OCI-LY7 (cell line): Measurements from ENCODE around the gene STX12. TPM values are rescaled to one million over a fixed set of nuclear protein-coding genes. Genes with fewer than 3 reads are reported as not detected.

Experiments used
- BruUV-seq: library from RNA; stranded (reverse); fragments of 400-500 nt; replicated peaks from 2 replicates; lab custom pipeline; 2021; lab: Mats Ljungman, UMichigan
- CTCF ChIA-PET: fragments of 300-600 bp; sonication (Branson Sonifier 250); formaldehyde crosslinking; loops from one replicate; lab custom pipeline; 2022; ENCODE audit warnings: antibody characterized with exemption; ENCODE audit not compliant: unreplicated experiment; lab: Charles Lee
- POLR2A ChIA-PET: fragments of 300-600 bp; sonication (Branson Sonifier 250); formaldehyde crosslinking; loops from one replicate; lab custom pipeline; 2022; ENCODE audit warnings: antibody characterized with exemption; lab: Charles Lee
- DNase-seq: peaks from one replicate; pipeline ENCODE4 v3.0.0-alpha.2; 2015; ENCODE audit warnings: low spot score
- H2AFZ ChIP-seq: fragments of 200-600 bp; sonication (generic), shearing (Covaris generic); 2 replicates; pipeline ENCODE4 v1.6.1; 2014; ENCODE audit warnings: mild to moderate bottlenecking, antibody characterized with exemption, low read length, moderate library complexity
- H3K27ac ChIP-seq: fragments of 200-600 bp; sonication (generic); 2 replicates; pipeline ENCODE4 v1.5.1; 2014; ENCODE audit warnings: mixed run types, low read depth, mild to moderate bottlenecking, moderate library complexity, low read length, inconsistent platforms; ENCODE audit not compliant: poor library complexity, severe bottlenecking
- H3K36me3 ChIP-seq: fragments of 200-600 bp; sonication (generic); 2 replicates; pipeline ENCODE4 v1.6.1; 2014; ENCODE audit warnings: mild to moderate bottlenecking, antibody characterized with exemption, low read length, moderate library complexity, mixed read lengths; ENCODE audit not compliant: insufficient read depth
- H3K4me1 ChIP-seq: fragments of 200-600 bp; sonication (generic); 2 replicates; pipeline ENCODE4 v1.5.1; 2014; ENCODE audit warnings: mild to moderate bottlenecking, low read length; ENCODE audit not compliant: insufficient read depth, poor library complexity, severe bottlenecking
- H3K4me2 ChIP-seq: fragments of 200-600 bp; sonication (generic); 2 replicates; pipeline ENCODE4 v1.6.1; 2014; ENCODE audit warnings: mild to moderate bottlenecking, low read length
- H3K4me3 ChIP-seq: fragments of 200-600 bp; sonication (generic); 2 replicates; pipeline ENCODE4 v1.5.1; 2014; ENCODE audit warnings: mild to moderate bottlenecking, low read depth, low read length; ENCODE audit not compliant: poor library complexity, severe bottlenecking
- H3K79me2 ChIP-seq: fragments of 200-600 bp; sonication (generic); 2 replicates; pipeline ENCODE4 v1.6.1; 2016; ENCODE audit warnings: low read depth, mild to moderate bottlenecking, low read length, moderate library complexity, mixed read lengths; ENCODE audit not compliant: insufficient read depth
- H3K9me2 ChIP-seq: fragments of 200-600 bp; sonication (generic); 2 replicates; pipeline ENCODE4 v1.6.1; 2016; ENCODE audit warnings: mild to moderate bottlenecking, low read length, mixed read lengths; ENCODE audit not compliant: insufficient read depth
- H3K9me3 ChIP-seq: fragments of 200-600 bp; sonication (generic); 2 replicates; pipeline ENCODE4 v1.6.1; 2014; ENCODE audit warnings: mild to moderate bottlenecking, mixed run types, low read length, mixed read lengths
- H4K20me1 ChIP-seq: fragments of 200-600 bp; sonication (generic); 2 replicates; pipeline ENCODE4 v1.6.1; 2014; ENCODE audit warnings: mild to moderate bottlenecking, antibody characterized with exemption, low read length, moderate library complexity, mixed read lengths; ENCODE audit not compliant: insufficient read depth
- CTCF ChIP-seq: fragments of 200-600 bp; sonication (generic); conservative IDR thresholded peaks from 2 replicates; pipeline ENCODE4 v1.5.1; 2014; ENCODE audit warnings: mild to moderate bottlenecking, antibody characterized with exemption, low read length, moderate library complexity, mixed read lengths
- EZH2phosphoT487 ChIP-seq: fragments of 200-600 bp; sonication (generic); IDR thresholded peaks from 2 replicates; pipeline ENCODE4 v1.6.1; 2018; ENCODE audit warnings: low read depth, borderline replicate concordance, mild to moderate bottlenecking, mixed run types, antibody characterized with exemption, low read length, moderate library complexity, mixed read lengths
- intact Hi-C: fragments of 100-400 bp; cut with micrococcal nuclease; formaldehyde crosslinking; loops from one replicate; pipeline ENCODE4 v1.10.0; 2022; ENCODE audit not compliant: unreplicated experiment
- total RNA-seq, 2 experiments: library from RNA; depleted of rRNA in 1 of 2; stranded (reverse); fragments of >200 nt in 1 of 2; shearing (Covaris generic) in 1 of 2; gene quantifications; 2 replicates each; pipeline ENCODE4 v1.2.3, GENCODE V29; 2014 to 2022

The STX12 gene
- total RNA-seq, 2 experiments from 2014 or later, result 17.2 to 30.1 TPM

GRCh38 chr1:27755286-27755685 is 17.7 kb upstream of the STX12 start:
- H3K4me2 ChIP-seq, result no peak overlapping the region
- no peak overlapping the region for H2AFZ ChIP-seq
- peaks cover 62% of the 10 kb centered on the region for H3K36me3 ChIP-seq
- no peak for DNase-seq
- no peak for TF ChIP-seq CTCF
- TF ChIP-seq EZH2phosphoT487, result no peak
- H3K4me1 ChIP-seq, result peaks cover 7% of the 10 kb centered on the region
- H4K20me1 ChIP-seq, result no peaks in the 10 kb centered on the region
- no peaks in the 10 kb centered on the region for H3K79me2 ChIP-seq
- POLR2A ChIA-PET, result interaction anchor here (0.5 to 1.1 kb wide), 3 partner anchors 13 to 48 kb away, joined by 3 to 5 read pairs (median 4); no protein-coding TSS in a partner anchor
- intact Hi-C loops, result no loop called here
- CTCF ChIA-PET, result interaction anchor here (0.6 kb wide), 1 partner anchor 336 kb away, joined by 3 read pairs; no protein-coding TSS in a partner anchor
- BruUV-seq, result no TSS peak
- H3K27ac ChIP-seq, result no peak overlapping the region
- no peaks in the 10 kb centered on the region for H3K9me2 ChIP-seq
- H3K9me3 ChIP-seq, result no peaks in the 10 kb centered on the region
- H3K4me3 ChIP-seq, result no peak overlapping the region

DNA sequence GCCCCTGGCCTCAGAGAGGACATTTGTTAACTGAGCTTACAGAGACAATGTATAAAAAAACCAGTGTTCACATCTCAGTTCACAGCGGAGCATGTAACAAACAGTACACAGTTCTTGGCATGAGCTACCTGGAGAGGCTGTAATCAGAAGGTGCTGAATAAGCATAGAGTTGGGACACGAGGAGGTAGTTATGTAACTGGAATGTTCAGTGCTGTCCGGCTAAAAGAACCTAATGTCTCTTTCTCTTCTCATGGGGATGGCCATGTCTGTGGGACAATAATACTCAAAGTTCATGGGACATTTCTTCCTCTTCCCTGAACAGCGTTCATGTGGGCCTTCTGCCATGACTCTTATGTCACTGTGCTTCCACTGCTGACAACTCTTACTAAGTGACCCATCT is 17.2 kb upstream of the STX12 start:
- Histone ChIP-seq H2AFZ (no peak overlapping the region), H3K9me3 (no peaks in the 10 kb centered on the region), H3K4me3 (no peak overlapping the region), H3K4me2 (no peak overlapping the region), H3K79me2 (no peaks in the 10 kb centered on the region), H3K4me1 (peaks cover 7% of the 10 kb centered on the region), H3K9me2 (no peaks in the 10 kb centered on the region), H4K20me1 (no peaks in the 10 kb centered on the region), H3K36me3 (peaks cover 59% of the 10 kb centered on the region), H3K27ac (no peak overlapping the region)
- POLR2A ChIA-PET, result interaction anchor here (0.5 kb wide), 1 partner anchor 49 kb away, joined by 3 read pairs; no protein-coding TSS in a partner anchor
- CTCF ChIA-PET, result no interaction called here
- intact Hi-C loops, result no loop called here
- no peak for DNase-seq
- TF ChIP-seq CTCF (no peak), EZH2phosphoT487 (no peak)
- no TSS peak for BruUV-seq

DNA sequence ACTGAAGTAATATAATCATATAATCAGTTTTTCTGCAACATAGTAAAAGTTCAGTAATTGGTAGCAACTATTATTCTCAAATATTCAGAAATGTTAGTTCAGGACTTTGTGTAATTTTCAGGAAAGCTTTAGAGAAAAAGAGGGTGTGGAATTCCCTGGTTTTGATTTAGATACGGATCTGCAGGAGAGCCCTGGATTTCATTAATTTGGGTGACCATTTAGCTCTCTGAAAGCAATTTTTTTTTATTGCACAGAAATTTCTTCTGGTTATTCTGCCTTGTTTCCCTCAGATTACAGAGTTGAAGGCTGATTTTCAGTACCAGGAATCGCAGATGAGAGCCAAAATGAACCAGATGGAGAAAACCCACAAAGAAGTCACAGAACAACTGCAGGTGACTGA is 13.8 kb upstream of the STX12 start:
- BruUV-seq, result no TSS peak
- Histone ChIP-seq H3K4me2 (no peak overlapping the region), H3K79me2 (no peaks in the 10 kb centered on the region), H3K9me2 (no peaks in the 10 kb centered on the region), H3K9me3 (no peaks in the 10 kb centered on the region), H3K4me3 (no peak overlapping the region), H2AFZ (no peak overlapping the region), H3K4me1 (no peaks in the 10 kb centered on the region), H4K20me1 (no peaks in the 10 kb centered on the region), H3K36me3 (peaks cover 50% of the 10 kb centered on the region), H3K27ac (no peak overlapping the region)
- intact Hi-C loops, result no loop called here
- CTCF ChIA-PET, result no interaction called here
- no peak for TF ChIP-seq EZH2phosphoT487
- TF ChIP-seq CTCF, result no peak
- DNase-seq, result no peak
- POLR2A ChIA-PET, result interaction anchor here (0.7 to 2.3 kb wide), 3 partner anchors 8 to 1305 kb away, joined by 4 to 9 read pairs (median 6); partner anchors contain the start of gene STX12
